CD4-positive, alpha-beta T cell treated with Interleukin-1 beta for 1 hour (primary cell): ENCODE results near the gene LRRC63.
"Not testable (repeated sequence)": the region's sequence is repeated elsewhere in the genome, so short reads cannot be mapped to it uniquely, and the experiment has no call there.

Source experiments
- DNase-seq, 2 donors: peaks; one replicate each; pipeline ENCODE4 v3.0.0-alpha.2; 2020 to 2022

The LRRC63 gene, protein sequence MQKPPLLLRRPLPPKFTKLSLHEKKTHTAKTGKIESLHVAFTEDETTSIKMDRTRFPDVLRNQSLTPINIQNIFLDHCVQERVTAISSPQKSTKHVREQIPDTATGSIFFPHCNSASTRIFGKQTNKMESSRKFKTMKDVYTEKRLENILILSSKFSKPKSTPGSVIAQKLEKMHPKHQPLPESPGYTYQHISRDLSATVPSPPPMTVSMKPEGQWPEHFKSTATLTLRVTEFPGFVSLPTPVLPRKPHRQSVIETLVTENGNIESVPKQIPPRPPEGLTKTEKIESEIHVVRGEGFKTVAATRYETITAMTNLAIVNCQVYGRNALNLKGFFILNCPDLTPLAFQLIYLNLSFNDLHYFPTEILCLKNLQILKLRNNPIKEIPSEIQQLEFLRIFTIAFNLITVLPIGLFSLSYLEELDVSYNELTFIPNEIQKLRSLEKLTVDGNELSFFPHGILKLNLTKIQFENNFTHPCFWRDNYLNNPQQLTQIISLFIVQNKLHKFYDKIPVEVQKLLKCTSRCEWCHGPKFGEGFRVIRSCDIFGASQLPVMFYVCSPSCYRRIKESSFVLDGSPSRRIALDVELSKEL

DNA sequence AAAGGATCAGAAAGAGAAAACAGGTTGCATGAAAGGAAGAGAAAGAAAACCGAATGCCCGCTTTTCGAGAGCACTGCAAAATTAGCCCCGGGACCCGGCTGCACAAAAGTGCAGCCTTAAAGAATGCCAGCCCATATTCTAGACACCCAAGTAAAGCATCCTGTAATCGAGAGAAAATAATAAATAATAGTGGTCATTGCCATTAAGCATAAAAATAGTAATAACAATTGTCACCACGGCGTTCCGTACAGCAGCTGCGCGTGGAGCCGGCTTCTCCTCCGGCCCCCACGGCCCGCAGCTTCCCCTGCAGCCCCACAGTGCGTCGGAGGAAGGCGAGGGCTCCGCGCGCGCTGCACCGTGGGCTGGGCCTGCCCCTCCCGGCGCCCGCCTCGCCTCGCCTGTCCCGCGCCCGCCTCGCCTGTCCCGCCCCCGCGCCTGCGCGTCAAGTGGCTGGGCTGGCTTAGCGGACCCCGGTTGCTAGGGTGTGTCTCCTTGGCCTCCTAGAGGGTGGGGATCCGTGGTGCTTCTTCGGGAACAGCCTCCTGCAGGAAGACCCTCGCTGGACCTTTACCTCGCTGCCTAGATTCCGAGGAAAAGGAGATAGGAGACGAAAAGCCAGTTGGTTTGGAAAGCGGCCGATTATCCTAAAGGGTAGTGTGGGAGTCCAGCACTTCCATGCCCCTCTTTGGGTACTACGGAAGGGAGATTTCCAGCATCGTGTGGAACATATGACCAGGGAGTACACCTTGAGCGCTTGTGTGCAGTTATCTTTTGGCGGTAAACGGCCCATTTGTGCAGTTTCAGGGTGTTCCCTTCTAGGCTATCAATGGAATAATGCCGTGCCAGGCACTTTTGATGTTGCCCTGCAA lies at the start of gene LRRC63:
Gene LRRC63 (plus strand): TSS at position 446 of the 869 bp plus-strand sequence. CDS start 1,107 bp downstream, outside the sequence.
- peak; percentile 86 to 87 for DNase-seq

DNA sequence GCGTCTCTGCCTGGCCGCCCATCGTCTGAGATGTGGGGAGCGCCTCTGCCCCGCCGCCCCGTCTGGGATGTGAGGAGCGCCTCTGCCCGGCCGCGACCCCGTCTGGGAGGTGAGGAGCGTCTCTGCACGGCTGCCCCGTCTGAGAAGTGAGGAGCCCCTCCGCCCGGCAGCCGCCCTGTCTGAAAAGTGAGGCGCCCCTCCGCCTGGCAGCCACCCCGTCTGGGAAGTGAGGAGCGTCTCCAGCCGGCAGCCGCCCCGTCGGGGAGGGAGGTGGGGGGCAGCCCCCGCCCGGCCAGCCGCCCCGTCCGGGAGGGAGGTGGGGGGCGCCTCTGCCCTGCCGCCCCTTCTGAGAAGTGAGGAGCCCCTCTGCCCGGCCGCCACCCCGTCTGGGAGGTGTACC lies 49.0 kb upstream of the LRRC63 start:
- not testable (repeated sequence) for DNase-seq

DNA sequence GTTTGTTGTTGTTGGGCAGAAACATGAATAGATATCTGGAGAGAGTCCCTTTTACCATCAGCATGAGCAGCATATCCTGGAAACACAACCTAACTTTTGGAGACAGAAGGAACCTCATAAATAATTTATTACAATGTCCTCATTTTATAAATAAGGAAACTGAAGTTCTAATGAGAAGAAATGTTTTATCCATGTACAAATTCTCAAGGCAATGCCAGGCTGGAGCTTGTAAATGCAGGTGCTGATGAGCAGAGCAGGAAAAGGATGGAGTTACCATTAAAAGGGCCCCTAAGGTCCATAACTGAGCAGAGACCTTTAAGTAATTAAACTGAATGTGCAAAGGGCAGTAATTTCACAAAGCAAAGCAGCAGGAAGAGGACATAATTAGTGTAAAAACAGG lies 47.1 kb upstream of the LRRC63 start:
- no peak for DNase-seq

DNA sequence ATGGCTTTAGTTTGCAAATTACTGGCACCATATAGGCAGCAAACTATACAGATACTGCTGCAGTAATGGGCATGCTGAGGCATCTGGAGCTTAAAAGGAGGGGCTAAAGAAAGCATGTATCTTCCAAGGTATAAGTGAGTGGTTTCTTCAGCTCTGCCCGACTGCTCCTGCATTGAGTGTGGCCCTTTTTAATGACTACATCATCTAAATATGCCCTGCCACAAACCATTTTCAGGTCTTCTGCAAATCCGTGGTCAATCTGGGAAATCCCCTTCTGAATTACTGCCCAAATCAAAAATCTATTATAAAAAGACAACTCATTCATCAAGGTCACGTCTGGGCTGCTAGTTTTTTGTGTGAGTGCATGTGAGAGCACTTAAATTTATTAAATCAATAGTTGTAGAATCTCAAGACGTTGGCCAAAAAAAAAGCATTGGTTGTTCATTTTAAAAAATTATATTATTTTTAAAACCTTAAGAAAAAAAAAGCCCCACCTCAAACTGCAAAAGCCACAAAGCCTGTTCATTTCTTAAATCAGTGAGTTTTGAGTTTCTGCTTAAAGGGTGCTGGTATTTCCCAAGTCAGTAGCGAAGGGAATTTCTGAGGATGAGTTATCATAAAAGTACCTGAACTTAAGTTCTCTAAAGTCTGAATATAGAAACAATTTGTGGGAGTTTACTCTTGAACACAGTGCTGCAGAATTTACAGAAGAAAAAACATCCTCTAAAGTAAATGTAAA lies 46.1 kb upstream of the LRRC63 start:
- DNase-seq, result peak in 1 of 2 donors; percentile 60

DNA sequence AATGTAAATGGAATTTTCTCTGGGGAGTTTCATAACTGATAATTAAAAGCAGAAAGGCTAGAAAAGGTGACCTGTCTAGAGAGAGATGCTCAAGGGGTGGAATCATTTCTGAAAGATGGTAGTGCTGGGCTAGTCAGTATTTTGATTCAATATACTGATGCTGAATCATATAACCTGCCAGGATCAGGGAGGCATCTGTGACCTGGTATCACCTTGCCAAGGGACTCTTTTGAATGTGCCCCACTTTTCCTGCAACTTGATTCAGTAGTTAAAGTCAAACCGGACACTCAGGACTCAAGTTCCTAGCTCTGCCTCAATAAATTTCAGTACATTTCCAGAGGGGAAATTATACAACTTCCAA lies 45.5 kb upstream of the LRRC63 start:
- DNase-seq, result no peak

DNA sequence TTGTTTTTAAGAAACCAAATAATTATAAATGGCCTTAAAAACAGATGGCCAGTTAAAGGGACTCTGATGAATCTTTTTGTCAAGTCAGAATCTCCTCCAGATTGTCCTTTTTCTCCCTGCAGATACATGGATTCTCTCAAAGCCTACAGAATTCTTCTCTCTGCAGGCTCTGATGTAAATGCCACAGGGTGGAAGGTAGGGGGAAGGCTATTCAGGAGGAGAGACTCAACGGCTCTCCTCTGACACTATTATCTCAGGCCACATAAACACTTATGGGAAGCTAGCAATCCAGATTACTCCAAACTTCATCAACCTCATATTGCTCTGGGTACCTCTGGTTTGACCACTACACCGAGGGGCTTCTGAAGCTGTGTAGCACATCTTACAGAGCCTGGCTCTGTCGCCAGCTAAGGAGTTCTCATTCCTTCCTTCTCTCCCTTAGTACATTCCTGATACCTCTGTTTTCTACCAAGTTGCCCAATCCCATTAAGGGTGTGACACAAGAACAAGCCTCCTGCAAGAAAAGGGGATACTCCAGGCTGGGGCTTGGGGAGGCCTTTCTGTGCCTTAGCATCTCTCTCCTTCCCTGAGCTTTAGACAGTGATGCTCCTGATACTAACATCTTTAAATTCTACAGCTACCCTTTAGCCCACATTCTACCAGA lies 44.6 kb upstream of the LRRC63 start:
- DNase-seq, result no peak

DNA sequence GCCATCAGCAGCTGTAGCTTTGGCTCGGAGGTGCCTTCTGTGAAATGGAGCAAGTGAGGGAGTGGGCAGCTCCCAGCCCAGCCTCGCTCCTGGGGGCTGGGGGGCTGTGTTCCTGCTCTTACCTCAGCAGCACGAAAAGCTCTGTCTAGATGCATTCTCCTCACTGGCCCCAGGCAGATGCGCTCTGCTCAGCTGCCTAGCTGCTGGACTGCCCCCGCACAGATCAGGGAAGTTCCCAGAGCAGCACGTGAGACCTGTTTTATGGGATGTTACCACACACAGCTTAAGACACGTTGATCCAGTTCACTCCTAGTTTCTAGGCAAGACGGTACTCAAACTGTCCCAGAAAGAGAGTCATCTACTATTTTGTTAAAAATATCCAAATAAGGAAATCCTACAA lies 43.4 kb upstream of the LRRC63 start:
- peak; percentile 64 to 73 for DNase-seq

DNA sequence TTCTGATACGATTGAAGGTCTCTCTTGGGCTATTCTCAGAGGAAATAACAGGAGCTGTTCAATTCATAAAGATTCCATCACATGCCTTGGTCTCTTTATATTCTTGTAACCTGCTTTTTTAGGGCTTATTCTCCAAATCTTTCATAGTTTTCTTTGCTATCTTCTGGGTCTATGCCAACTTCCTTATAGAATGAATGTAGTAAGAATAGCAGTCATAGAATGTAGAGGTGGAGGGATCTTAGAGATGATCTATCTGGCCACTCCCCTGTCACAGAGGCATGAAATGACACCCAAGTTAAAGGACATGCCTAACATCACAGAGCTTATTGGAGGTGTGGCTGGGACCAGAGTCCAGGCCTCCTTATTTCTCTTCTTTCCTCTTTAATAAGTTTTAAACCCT lies 42.9 kb upstream of the LRRC63 start:
- DNase-seq, result no peak

DNA sequence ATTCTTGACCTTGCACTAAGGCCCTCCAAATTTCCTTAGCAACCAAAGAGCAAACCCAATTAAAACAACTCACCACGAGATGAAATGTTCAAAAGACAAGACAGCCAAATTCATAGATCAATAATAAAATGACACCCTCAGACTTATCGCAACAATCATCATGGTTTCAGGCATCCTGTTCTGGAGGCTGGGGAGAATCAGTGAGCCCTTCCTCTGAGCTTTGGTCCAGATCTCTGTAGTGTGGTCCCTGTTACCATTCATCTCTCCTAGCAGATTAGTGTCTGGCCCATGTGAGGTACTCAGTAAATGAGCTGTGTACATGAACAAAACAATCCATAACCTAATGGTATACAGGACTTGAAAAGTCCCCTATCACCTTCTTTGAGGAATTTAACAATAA lies 42.0 kb upstream of the LRRC63 start:
- peak in 1 of 2 donors; percentile 41 for DNase-seq

DNA sequence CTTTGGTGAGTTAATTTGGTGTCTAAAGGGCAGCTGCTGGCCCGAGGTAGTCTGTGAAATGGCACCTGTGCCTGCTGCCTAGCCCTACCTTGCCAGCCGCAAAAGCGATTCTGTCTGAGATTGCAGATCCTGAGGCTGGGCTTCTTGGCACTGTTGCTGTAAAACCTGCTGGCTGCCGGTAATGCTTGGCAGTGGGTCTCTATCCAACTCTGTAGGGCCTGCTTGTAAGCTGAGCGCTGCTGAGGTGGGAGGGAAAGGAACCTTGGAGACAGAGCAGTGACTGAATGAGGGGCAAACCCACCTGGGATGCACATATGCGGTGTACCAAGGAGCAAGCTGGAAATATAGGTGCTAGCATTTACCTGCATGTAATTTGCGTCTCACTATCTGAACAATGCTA lies 41.5 kb upstream of the LRRC63 start:
- peak in 1 of 2 donors; percentile 46 for DNase-seq

DNA sequence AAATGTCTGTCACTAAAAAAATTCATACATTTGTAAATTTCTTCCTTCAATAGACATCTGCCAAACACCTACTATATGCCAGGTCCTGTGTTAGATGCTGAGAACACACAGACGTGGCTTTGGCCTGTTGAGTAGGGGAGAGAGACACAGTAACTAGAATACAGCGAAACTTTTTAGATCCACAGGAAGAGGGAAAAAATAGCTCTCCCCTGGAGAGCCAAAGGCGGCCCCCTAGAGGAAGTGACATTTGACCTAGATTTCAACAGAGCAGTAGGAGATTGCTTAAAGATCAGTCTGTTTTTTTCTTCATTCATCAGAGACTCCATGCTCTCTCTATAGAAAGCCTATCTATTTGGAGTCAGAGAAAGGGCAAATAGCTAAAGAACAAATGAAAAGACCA lies 41.0 kb upstream of the LRRC63 start:
- DNase-seq, result peak in 1 of 2 donors; percentile 62

DNA sequence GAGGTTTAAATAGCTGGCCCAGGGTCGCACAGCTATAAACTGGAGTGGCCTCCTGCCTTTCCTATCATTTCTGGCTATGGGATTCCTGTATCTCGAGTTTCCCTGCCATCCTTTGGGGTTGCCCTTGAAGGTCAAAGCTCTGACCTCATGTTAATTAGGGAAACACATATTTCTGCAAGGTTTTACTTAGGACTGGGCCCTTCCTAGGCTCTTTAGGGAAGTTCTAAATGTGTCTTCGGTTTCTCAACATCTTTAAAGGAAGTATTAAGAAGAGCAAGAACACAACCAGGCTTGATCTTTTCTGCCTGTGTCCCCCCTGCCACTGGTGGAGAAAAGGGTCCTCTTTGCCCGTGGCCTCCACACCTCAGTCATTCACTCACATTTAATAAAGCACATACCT lies 40.5 kb upstream of the LRRC63 start:
- no peak for DNase-seq

DNA sequence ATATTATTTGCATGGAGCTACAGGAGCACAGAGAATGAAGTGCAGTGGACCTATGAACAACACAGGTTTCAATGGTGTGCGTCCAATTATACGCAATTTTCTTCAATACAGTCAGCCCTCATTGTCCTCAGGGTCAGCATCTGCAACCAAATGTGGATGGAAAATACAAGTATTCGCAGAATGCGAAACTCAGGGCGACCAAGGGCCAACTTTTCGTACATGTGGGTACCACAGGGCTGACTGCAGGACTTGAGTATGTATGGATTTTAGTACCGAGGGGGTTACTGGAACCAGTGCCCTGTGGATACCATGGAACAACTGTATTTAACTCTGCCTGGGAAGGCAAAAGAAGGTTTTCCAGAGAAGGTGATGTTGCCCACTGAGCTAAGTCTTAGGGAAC lies 40.0 kb upstream of the LRRC63 start:
- no peak for DNase-seq

DNA sequence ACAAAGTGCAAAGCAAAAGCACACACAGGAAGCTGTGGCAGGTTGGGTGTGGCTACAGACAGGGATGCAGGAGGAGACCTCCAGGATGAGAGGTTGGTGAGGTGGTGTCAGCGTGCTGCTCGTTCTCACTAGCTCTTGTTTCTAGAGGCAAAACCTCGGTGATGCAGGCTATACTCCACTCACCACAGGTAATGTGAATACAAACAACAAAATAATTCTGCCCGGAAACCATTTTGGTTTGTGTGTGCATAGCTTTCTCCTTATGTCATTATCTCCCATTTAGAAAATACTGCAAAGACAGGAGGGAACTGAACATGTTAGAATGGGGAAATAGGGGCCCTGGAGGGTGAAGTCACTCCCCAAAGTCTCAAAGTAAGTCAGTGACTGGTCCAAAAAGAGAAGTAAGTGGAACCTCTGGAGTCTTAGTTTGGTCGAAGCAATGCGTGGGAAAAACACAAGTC lies 39.2 kb upstream of the LRRC63 start:
- DNase-seq, result peak; percentile 64 to 72

DNA sequence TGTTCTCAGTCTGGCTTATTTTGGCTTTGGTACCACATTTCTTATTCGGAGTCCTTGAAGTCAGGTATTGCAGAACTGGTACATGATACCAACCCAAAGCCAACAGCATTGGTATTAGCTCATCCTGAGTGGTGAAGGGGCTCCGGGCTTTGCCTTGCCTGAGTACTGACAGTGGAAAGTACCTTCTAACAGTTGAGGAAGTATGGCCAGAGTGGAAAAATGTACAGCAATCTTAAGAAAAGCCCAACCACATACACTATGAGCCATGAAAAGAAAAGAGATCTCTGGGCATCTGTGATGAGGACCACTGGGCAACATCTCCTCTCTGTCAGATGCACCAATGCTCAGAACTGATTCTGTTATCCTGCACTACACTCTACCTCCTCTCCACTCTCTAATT lies 38.1 kb upstream of the LRRC63 start:
- DNase-seq, result peak; percentile 59 to 62

DNA sequence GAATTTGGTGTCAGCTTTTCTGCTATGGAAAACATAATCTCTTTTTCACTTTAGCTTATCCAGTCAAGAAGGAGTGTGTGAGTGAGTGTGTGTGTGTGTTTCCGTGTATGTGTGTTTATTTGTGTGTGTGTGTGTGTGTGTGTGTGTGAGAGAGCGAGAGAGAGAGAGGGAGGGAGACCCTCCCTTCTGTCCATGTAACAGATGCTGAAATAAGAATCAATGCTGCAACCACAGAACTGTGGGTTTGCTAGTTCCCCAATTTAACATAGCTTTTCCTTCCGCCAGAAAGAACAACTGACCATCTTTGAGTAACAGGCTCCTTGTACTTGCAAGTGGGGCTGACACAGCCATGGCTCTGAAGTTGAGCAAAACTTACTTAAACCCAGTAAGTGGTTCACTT lies 35.0 kb upstream of the LRRC63 start:
- DNase-seq, result peak; percentile 48 to 53

DNA sequence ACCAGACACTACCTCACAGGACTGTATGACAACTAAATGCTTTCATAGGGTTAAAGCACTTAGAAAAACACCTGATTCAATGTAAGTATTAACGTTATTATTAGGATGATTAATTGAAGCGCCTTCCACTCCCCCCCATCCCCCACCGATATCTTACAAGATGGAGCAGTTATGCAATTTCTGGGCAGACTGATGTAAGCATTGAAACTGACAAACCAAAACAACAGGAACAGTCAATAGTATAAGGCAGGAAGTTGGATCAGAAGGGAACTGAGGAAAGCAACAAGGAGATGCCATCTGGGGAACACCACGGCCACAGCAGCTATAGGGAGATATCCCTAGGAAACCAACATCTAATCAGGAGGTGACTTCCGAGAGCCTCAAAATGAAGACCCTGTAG lies 33.6 kb upstream of the LRRC63 start:
- DNase-seq, result no peak

DNA sequence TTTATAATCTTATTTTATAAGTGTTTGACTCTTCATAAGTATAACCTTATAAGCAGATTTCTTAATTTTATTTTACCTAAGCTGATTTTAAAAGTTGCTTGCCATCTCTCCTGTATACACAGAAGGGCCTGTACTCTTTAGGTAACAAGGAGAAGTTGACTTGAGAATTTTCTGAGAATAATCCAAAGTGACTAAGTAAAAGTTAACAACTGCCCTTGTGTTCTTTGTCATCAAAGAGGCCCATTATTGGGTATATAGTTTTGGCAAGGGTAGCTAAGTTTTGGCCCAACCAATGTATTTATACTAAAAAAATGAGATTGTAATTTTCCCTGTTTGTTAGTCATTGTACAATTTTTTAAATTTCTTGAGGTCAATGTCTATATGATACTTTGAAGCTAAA lies 32.9 kb upstream of the LRRC63 start:
- no peak for DNase-seq

DNA sequence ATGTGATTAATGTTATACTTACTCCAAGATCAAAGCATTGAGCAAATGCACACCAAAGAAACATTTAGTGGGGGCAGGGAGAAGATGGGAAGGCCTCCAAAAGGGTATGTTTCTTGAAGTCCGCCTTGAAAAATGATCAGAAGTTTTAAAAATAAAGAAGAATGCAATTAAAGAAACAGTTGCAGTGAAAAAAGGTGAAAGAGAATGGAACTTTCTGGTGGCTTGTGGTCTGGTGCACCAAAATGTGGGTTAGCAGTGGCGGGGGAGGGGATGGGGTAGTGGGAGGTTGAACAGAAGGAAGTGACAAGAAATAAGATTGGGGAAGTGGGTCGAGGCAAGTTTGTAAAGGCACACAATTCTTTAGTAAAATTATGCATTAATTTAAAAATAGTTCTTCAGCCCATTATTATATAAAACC lies 32.2 kb upstream of the LRRC63 start:
- peak; percentile 75 for DNase-seq

DNA sequence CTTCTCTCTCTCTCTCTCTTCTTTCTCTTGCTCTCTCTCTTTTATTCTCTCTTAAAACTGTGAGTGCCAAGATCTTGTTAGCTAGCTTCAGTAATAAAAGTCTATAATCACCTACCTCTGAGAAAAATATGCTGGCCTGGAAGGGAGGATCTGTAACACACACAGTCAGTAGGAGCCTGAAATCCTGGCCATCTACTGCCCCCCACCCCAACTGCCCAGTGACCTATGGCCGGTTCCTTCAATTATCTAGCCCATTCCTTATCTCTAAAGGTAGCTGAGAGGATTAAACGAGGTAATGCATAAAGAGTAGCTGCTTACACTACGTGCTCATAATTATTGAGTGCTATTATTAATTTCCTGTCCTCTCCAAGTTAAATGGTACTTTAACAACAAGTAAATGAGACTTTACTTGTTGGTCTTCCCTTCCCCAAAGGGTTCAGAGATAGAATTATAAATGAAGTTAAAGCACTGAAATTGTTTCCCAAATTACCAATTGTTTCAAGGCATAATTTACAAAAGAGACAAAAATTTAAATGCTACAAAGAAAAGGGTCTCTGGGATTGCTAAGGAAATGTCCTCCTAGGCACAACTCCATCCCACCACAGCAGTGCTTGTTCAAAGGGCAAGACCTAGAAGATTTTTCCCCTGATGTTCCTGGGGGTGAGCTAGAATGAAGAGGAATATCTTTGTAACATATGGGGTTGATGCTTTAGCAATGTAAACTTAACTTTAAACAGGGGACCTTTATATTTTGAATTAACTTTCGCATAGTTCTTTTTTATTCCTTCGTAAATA lies 31.6 kb upstream of the LRRC63 start:
- DNase-seq, result no peak

DNA sequence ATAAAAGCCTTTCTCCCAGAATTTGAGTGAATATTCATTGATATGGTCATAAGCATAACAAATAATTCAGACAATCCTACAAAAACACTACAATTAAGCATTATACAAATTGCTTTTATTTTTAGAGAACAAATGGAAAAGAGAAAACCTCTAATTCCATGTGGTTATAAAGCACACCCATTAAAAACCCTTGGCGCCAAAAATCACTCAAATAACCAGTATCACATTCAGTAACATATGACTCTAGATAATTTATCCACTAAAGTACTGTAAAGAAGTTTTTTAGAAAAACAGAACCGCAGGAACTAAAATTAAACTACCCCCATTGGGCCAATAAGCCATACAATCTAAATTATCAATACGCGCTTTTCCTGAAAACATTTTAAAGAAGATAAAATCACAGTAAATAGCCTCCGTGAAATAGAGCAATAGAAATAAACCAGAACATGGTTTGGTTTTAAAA lies 30.3 kb upstream of the LRRC63 start:
- no peak for DNase-seq
